Brain microvascular endothelial cell (primary cell): ENCODE results near the gene OSBP2.

Source experiments
- DNase-seq: peaks from one replicate; pipeline ENCODE4 v3.0.0-alpha.2; 2020
- H3K27ac ChIP-seq: fragments of 250-450 bp; sonication (Bioruptor Pico); 2 replicates; pipeline ENCODE4 v1.5.1; 2020; ENCODE audit warnings: mild to moderate bottlenecking, moderate library complexity
- H3K27me3 ChIP-seq: fragments of 250-450 bp; sonication (Bioruptor Pico); replicated peaks from 2 replicates; pipeline ENCODE4 v1.5.1; 2020; ENCODE audit warnings: mild to moderate bottlenecking
- H3K36me3 ChIP-seq: fragments of 250-450 bp; sonication (Bioruptor Pico); replicated peaks from 2 replicates; pipeline ENCODE4 v1.5.1; 2020; ENCODE audit warnings: mild to moderate bottlenecking
- H3K4me3 ChIP-seq: 2 replicates; pipeline ENCODE4 v1.5.1; 2011; ENCODE audit warnings: low read depth, mild to moderate bottlenecking, control low read depth, low read length, moderate library complexity
- in situ Hi-C: cut with HindIII; loops from 2 replicates; pipeline ENCODE4 v1.10.0; 2017; ENCODE audit warnings: low sequenced_read_pairs, low pct_ligation_motif_present
- TF ChIP-seq, protein P1 (sequence below): IDR thresholded peaks from 2 replicates; pipeline ENCODE4 v1.5.1; 2011; ENCODE audit warnings: low read depth, mild to moderate bottlenecking, moderate library complexity, low read length, control low read depth, inconsistent platforms; ENCODE audit errors: missing control alignments

The OSBP2 gene, protein sequence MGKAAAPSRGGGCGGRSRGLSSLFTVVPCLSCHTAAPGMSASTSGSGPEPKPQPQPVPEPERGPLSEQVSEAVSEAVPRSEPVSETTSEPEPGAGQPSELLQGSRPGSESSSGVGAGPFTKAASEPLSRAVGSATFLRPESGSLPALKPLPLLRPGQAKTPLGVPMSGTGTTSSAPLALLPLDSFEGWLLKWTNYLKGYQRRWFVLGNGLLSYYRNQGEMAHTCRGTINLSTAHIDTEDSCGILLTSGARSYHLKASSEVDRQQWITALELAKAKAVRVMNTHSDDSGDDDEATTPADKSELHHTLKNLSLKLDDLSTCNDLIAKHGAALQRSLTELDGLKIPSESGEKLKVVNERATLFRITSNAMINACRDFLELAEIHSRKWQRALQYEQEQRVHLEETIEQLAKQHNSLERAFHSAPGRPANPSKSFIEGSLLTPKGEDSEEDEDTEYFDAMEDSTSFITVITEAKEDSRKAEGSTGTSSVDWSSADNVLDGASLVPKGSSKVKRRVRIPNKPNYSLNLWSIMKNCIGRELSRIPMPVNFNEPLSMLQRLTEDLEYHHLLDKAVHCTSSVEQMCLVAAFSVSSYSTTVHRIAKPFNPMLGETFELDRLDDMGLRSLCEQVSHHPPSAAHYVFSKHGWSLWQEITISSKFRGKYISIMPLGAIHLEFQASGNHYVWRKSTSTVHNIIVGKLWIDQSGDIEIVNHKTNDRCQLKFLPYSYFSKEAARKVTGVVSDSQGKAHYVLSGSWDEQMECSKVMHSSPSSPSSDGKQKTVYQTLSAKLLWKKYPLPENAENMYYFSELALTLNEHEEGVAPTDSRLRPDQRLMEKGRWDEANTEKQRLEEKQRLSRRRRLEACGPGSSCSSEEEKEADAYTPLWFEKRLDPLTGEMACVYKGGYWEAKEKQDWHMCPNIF

DNA sequence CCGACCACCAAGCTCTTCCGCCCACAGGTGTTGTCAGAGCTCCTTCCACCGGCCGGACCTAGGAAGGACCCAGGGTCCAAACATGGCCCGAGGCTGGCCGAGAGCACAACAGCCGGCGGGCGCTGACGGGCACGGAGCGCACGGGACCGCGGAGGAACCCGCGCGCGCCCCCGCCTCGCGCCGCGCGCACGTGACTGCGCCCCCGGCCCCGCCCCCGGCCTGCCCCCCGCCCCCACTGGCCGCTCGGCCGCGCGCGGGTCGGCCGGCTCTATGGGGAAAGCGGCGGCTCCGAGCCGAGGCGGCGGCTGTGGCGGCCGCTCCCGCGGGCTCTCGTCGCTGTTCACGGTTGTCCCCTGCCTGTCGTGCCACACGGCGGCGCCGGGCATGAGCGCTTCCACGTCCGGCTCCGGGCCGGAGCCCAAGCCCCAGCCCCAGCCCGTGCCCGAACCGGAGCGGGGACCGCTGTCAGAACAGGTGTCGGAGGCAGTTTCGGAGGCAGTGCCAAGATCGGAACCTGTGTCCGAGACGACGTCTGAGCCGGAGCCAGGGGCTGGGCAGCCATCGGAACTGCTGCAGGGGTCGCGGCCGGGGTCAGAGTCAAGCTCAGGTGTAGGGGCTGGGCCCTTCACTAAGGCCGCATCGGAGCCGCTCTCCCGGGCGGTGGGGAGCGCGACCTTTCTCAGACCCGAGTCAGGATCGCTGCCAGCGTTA, at the start of gene OSBP2:
Gene OSBP2, plus strand, starts transcription at position 235 of the 711 bp plus-strand sequence. Its CDS starts 36 bp downstream, at position 271.
- H3K4me3 ChIP-seq: peak within 1 kb of the TSS; percentile 58
- H3K27ac ChIP-seq: no peak within 1 kb of the TSS
- TF ChIP-seq, protein P1, sequence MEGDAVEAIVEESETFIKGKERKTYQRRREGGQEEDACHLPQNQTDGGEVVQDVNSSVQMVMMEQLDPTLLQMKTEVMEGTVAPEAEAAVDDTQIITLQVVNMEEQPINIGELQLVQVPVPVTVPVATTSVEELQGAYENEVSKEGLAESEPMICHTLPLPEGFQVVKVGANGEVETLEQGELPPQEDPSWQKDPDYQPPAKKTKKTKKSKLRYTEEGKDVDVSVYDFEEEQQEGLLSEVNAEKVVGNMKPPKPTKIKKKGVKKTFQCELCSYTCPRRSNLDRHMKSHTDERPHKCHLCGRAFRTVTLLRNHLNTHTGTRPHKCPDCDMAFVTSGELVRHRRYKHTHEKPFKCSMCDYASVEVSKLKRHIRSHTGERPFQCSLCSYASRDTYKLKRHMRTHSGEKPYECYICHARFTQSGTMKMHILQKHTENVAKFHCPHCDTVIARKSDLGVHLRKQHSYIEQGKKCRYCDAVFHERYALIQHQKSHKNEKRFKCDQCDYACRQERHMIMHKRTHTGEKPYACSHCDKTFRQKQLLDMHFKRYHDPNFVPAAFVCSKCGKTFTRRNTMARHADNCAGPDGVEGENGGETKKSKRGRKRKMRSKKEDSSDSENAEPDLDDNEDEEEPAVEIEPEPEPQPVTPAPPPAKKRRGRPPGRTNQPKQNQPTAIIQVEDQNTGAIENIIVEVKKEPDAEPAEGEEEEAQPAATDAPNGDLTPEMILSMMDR: no peak
- H3K36me3 ChIP-seq: no peaks in the 10 kb centered on the region
- no peaks in the 10 kb centered on the region for H3K27me3 ChIP-seq
- no peak for DNase-seq
- in situ Hi-C loops: no loop called here

DNA sequence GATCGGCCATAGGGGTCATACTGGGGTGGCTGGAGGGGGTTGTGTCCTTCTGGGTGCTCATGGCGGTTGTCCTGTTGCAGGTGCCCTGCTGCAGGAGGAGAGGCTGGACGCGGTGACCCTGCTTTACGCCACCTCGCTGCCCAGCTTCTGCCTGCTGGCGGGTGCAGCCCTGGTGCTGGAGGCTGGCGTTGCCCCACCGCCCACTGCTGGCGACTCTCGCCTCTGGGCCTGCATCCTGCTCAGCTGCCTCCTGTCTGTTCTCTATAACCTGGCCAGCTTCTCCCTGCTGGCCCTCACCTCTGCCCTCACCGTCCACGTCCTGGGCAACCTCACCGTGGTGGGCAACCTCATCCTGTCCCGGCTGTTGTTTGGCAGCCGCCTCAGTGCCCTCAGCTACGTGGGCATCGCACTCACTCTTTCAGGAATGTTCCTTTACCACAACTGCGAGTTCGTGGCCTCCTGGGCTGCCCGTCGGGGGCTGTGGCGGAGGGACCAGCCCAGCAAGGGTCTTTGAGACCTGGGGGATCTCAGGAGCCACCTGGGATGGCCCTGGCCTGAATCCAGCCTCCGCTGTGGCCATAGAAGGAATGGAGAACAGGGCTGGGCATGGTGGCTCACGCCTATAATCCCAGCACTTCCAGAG, 48.0 kb upstream of the OSBP2 start:
- in situ Hi-C loops: no loop called here

DNA sequence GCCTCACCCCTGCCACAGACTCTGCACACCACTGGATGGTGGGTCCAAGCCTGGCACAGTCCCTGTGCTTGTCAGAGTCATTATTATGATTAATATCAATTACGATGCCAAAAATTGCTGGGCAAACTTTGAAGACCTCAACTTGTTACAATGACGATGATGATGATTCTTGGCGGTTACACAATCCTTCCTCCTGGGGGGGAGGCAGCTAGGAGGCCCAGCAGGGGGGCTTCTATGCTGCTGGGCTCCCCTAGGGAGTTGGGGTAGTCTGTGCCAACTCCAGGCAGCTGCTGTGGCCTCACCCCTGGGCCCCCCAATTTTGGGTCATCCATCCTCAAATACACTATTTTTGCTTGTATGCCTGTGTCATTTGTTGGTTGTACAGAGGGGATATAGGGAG, 47.1 kb upstream of the OSBP2 start:
- in situ Hi-C loops: no loop called here
- Histone ChIP-seq H3K27ac (no peak overlapping the region), H3K27me3 (no peaks in the 10 kb centered on the region), H3K4me3 (no peak overlapping the region), H3K36me3 (no peaks in the 10 kb centered on the region)
- TF ChIP-seq, protein P1: no peak
- no peak for DNase-seq

More for the DNA sequence above, 48.0 kb upstream of the OSBP2 start:
- no peaks in the 10 kb centered on the region for H3K27me3 ChIP-seq
- no peak overlapping the region for H3K4me3 ChIP-seq
- TF ChIP-seq, protein P1: no peak
- no peak for DNase-seq
- H3K36me3 ChIP-seq: no peaks in the 10 kb centered on the region
- no peak overlapping the region for H3K27ac ChIP-seq

DNA sequence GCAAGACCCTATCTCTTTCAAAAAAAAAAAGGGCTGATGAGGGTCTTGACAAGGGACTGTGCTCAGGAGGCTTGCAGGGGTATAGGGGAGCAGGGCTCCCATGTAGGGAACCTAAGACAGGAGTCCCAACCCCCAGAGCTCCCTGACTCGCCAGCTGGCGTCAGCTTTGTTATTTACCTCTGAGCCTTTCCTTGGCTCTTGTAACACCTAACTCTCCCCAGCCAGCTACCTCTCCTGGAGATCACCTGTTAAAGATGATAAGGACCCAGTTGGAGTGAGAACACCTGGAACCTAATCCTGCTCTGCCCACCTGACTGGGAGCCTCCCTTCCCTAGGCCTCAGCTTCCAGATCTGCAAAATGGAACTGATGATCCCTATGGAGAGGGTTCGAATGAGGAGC, 45.8 kb upstream of the OSBP2 start:
- H3K4me3 ChIP-seq: no peak overlapping the region
- in situ Hi-C loops: no loop called here
- no peaks in the 10 kb centered on the region for H3K36me3 ChIP-seq
- no peak overlapping the region for H3K27ac ChIP-seq
- no peaks in the 10 kb centered on the region for H3K27me3 ChIP-seq
- TF ChIP-seq, protein P1: no peak
- DNase-seq: no peak

DNA sequence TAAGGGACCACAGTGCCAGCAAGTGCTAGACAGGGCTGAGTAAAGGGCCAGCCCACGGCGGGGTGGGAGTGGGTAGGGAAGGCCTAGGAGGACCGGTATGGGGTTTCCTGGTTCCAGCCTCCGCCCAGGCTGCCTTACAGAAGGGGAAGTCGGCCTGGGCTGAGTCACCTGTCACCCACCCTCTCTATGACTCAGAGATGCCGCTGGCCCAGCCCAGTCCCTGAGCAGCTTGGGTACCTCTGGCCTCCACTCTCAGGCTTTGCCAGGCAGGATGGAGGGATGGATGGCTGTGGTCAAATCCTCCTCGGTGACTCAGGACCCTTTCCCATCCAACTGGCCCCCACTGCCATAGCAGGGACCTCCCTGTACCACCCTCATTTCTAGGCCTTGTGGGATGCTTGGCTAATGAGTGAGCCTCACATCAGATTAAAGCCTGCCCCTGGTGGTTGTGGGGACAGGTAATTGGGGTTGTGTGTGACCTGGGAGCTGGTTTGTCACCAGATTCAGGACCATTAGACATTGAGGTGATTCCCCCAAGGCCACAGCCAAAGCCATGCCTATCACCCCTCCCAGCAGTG, 45.2 kb upstream of the OSBP2 start:
- H3K4me3 ChIP-seq: no peak overlapping the region
- no peaks in the 10 kb centered on the region for H3K36me3 ChIP-seq
- no peak overlapping the region for H3K27ac ChIP-seq
- TF ChIP-seq, protein P1: peak; percentile 25
- DNase-seq: peak; percentile 63
- in situ Hi-C loops: no loop called here
- no peaks in the 10 kb centered on the region for H3K27me3 ChIP-seq
